BLaER1 treated with 17β-estradiol and CSF1 and Interleukin-3, amounts not matched to agents 10 nM and 100 nM (cell line): ENCODE results near the gene TYMS.

Experiments used
- H3K27ac ChIP-seq, 11 experiments: shearing (Covaris generic); formaldehyde crosslinking; 2 replicates each; pipeline ENCODE4 v1.8.1; 2022
- H3K27me3 ChIP-seq, 11 experiments: shearing (Covaris generic); formaldehyde crosslinking; 2 replicates each; pipeline ENCODE4 v1.8.1; 2022
- H3K36me3 ChIP-seq, 11 experiments: shearing (Covaris generic); formaldehyde crosslinking; 2 replicates each; pipeline ENCODE4 v1.8.1; 2022
- H3K4me1 ChIP-seq, 10 experiments: shearing (Covaris generic); formaldehyde crosslinking; 2 replicates each; pipeline ENCODE4 v1.8.1; 2022
- H3K4me2 ChIP-seq, 11 experiments: shearing (Covaris generic); formaldehyde crosslinking; 2 replicates each; pipeline ENCODE4 v1.8.1; 2022
- H3K4me3 ChIP-seq, 10 experiments: shearing (Covaris generic); formaldehyde crosslinking; 2 replicates each; pipeline ENCODE4 v1.8.1; 2022
- H3K9ac ChIP-seq, 11 experiments: shearing (Covaris generic); formaldehyde crosslinking; 2 replicates each; pipeline ENCODE4 v1.8.1; 2022
- H3K9me3 ChIP-seq, 11 experiments: shearing (Covaris generic); formaldehyde crosslinking; replicated peaks in 1 of 11; 2 replicates each; pipeline ENCODE4 v1.8.1; 2022
- H4K20me1 ChIP-seq, 11 experiments: shearing (Covaris generic); formaldehyde crosslinking; 2 replicates each; pipeline ENCODE4 v1.8.1; 2022
- Cebpa-rat ChIP-seq, 11 experiments: shearing (Covaris generic); IDR thresholded peaks; 2 replicates each; pipeline ENCODE4 v1.8.1; 2022

The TYMS gene

GRCh38 chr18:666628-667027 is 9.2 kb downstream of the TYMS start:
- H4K20me1 ChIP-seq: peaks cover 0 to 54% (median 45%) of the 10 kb centered on the region in 11 experiments; a peak in 17 of 22 replicates
- no peak for TF ChIP-seq Cebpa-rat (IDR thresholded peaks at IDR 0.05)
- no peak overlapping the region for H3K4me3 ChIP-seq
- no peaks in the 10 kb centered on the region for H3K4me1 ChIP-seq
- no peaks in the 10 kb centered on the region for H3K27me3 ChIP-seq
- H3K36me3 ChIP-seq: peaks cover 18 to 65% (median 60%) of the 10 kb centered on the region in 11 experiments
- H3K9me3 ChIP-seq: peaks cover 0 to 14% (median 8%) of the 10 kb centered on the region in 11 experiments; a peak in 18 of 22 replicates
- H3K4me2 ChIP-seq: no peak overlapping the region
- no peak overlapping the region for H3K27ac ChIP-seq
- H3K9ac ChIP-seq: no peak overlapping the region

GRCh38 chr18:668260-668659 is 10.8 kb downstream of the TYMS start:
- Histone ChIP-seq H4K20me1 (peaks cover 0 to 65% (median 52%) of the 10 kb centered on the region in 11 experiments; a peak in 17 of 22 replicates), H3K4me3 (no peak overlapping the region), H3K4me1 (no peaks in the 10 kb centered on the region), H3K9me3 (0 out of 22 replicates have a peak, but pooled peaks cover 0 to 5% (median 0%) of the 10 kb centered on the region in 11 experiments), H3K27me3 (no peaks in the 10 kb centered on the region), H3K9ac (no peak overlapping the region), H3K27ac (no peak overlapping the region), H3K4me2 (no peak overlapping the region), H3K36me3 (peaks cover 32 to 72% (median 68%) of the 10 kb centered on the region in 11 experiments)
- TF ChIP-seq Cebpa-rat (IDR thresholded peaks at IDR 0.05): no peak

- Histone ChIP-seq H3K36me3 (peaks cover 33 to 80% (median 76%) of the 10 kb centered on the region in 11 experiments), H3K9ac (no peak overlapping the region), H3K27ac (no peak overlapping the region), H3K9me3 (0 out of 22 replicates have a peak, but pooled peaks cover 0 to 5% (median 0%) of the 10 kb centered on the region in 11 experiments), H3K27me3 (no peaks in the 10 kb centered on the region), H3K4me1 (no peaks in the 10 kb centered on the region), H3K4me2 (no peak overlapping the region), H4K20me1 (peaks cover 0 to 69% (median 52%) of the 10 kb centered on the region in 11 experiments; a peak in 17 of 22 replicates), H3K4me3 (no peak overlapping the region)
- no peak for TF ChIP-seq Cebpa-rat (IDR thresholded peaks at IDR 0.05)
Measured at GRCh38 chr18:669077-669476, 11.6 kb downstream of the TYMS start.

- peaks cover 0 to 71% (median 57%) of the 10 kb centered on the region in 11 experiments; a peak in 17 of 22 replicates for H4K20me1 ChIP-seq
- no peak overlapping the region for H3K27ac ChIP-seq
- no peak overlapping the region; a peak in 1 of 22 replicates for H3K9ac ChIP-seq
- H3K9me3 ChIP-seq: 0 out of 22 replicates have a peak, but pooled peaks cover 0 to 5% (median 0%) of the 10 kb centered on the region in 11 experiments
- no peaks in the 10 kb centered on the region for H3K4me1 ChIP-seq
- H3K27me3 ChIP-seq: no peaks in the 10 kb centered on the region
- H3K4me2 ChIP-seq: no peak overlapping the region
- no peak overlapping the region for H3K4me3 ChIP-seq
- H3K36me3 ChIP-seq: peaks cover 43 to 95% (median 91%) of the 10 kb centered on the region in 11 experiments
- TF ChIP-seq Cebpa-rat (IDR thresholded peaks at IDR 0.05): no peak
Measured at GRCh38 chr18:670522-670921, 13.1 kb downstream of the TYMS start.

GRCh38 chr18:671405-671804 is 14.0 kb downstream of the TYMS start:
- Histone ChIP-seq H4K20me1 (peaks cover 0 to 74% (median 53%) of the 10 kb centered on the region in 11 experiments; a peak in 18 of 22 replicates), H3K4me2 (no peak overlapping the region), H3K36me3 (peaks cover 46 to 97% (median 93%) of the 10 kb centered on the region in 11 experiments), H3K9ac (no peak overlapping the region), H3K27ac (no peak overlapping the region), H3K27me3 (no peaks in the 10 kb centered on the region), H3K9me3 (0 out of 22 replicates have a peak, but pooled peaks cover 0 to under 1% (median 0%) of the 10 kb centered on the region in 11 experiments), H3K4me1 (no peaks in the 10 kb centered on the region), H3K4me3 (no peak overlapping the region)
- no peak for TF ChIP-seq Cebpa-rat (IDR thresholded peaks at IDR 0.05)

GRCh38 chr18:673317-673716 is 15.9 kb downstream of the TYMS start:
- Histone ChIP-seq H3K9me3 (no peaks in the 10 kb centered on the region), H3K4me2 (no peak overlapping the region), H4K20me1 (peaks cover 0 to 62% (median 42%) of the 10 kb centered on the region in 11 experiments; a peak in 17 of 22 replicates), H3K9ac (no peak overlapping the region), H3K4me3 (no peak overlapping the region), H3K36me3 (peaks cover 46 to 100% (median 95%) of the 10 kb centered on the region in 11 experiments), H3K27ac (no peak overlapping the region), H3K27me3 (no peaks in the 10 kb centered on the region), H3K4me1 (no peaks in the 10 kb centered on the region)
- no peak for TF ChIP-seq Cebpa-rat (IDR thresholded peaks at IDR 0.05)

GRCh38 chr18:673769-674168 is 16.3 kb downstream of the TYMS start:
- H3K27me3 ChIP-seq: no peaks in the 10 kb centered on the region
- H3K4me1 ChIP-seq: no peaks in the 10 kb centered on the region
- no peak overlapping the region for H3K27ac ChIP-seq
- peaks cover 46 to 100% (median 94%) of the 10 kb centered on the region in 11 experiments for H3K36me3 ChIP-seq
- no peak overlapping the region for H3K9ac ChIP-seq
- H4K20me1 ChIP-seq: peaks cover 0 to 58% (median 38%) of the 10 kb centered on the region in 11 experiments; a peak in 17 of 22 replicates
- no peak overlapping the region for H3K4me2 ChIP-seq
- no peak overlapping the region for H3K4me3 ChIP-seq
- TF ChIP-seq Cebpa-rat (IDR thresholded peaks at IDR 0.05): no peak
- no peaks in the 10 kb centered on the region for H3K9me3 ChIP-seq

- H3K4me3 ChIP-seq: no peak overlapping the region
- no peaks in the 10 kb centered on the region for H3K9me3 ChIP-seq
- no peak overlapping the region for H3K4me2 ChIP-seq
- peaks cover 39 to 97% (median 81%) of the 10 kb centered on the region in 11 experiments for H3K36me3 ChIP-seq
- H3K4me1 ChIP-seq: no peaks in the 10 kb centered on the region
- H3K9ac ChIP-seq: no peak overlapping the region
- H4K20me1 ChIP-seq: peaks cover 0 to 48% (median 22%) of the 10 kb centered on the region in 11 experiments; a peak in 12 of 22 replicates
- H3K27ac ChIP-seq: no peak overlapping the region
- no peak for TF ChIP-seq Cebpa-rat (IDR thresholded peaks at IDR 0.05)
- no peaks in the 10 kb centered on the region for H3K27me3 ChIP-seq
Measured at GRCh38 chr18:675307-675706, 17.9 kb downstream of the TYMS start.

GRCh38 chr18:676069-676468 is 18.6 kb downstream of the TYMS start:
- Histone ChIP-seq H3K4me3 (no peak overlapping the region), H3K9ac (no peak overlapping the region), H3K27ac (no peak overlapping the region), H3K4me2 (no peak overlapping the region), H3K36me3 (peaks cover 32 to 91% (median 73%) of the 10 kb centered on the region in 11 experiments), H4K20me1 (peaks cover 0 to 40% (median 20%) of the 10 kb centered on the region in 11 experiments; a peak in 10 of 22 replicates), H3K27me3 (no peaks in the 10 kb centered on the region), H3K4me1 (peaks cover 0 to 2% (median 0%) of the 10 kb centered on the region in 10 experiments; a peak in 3 of 20 replicates), H3K9me3 (no peaks in the 10 kb centered on the region)
- TF ChIP-seq Cebpa-rat (IDR thresholded peaks at IDR 0.05): no peak

- Histone ChIP-seq H3K9me3 (no peaks in the 10 kb centered on the region), H3K4me2 (no peak overlapping the region), H3K9ac (no peak overlapping the region), H3K4me1 (peaks cover 0 to 8% (median 6%) of the 10 kb centered on the region in 10 experiments; a peak in 15 of 20 replicates), H3K36me3 (peaks cover 27 to 91% (median 66%) of the 10 kb centered on the region in 11 experiments), H3K27ac (no peak overlapping the region), H4K20me1 (peaks cover 0 to 34% (median 17%) of the 10 kb centered on the region in 11 experiments; a peak in 8 of 22 replicates), H3K27me3 (no peaks in the 10 kb centered on the region), H3K4me3 (no peak overlapping the region)
- no peak for TF ChIP-seq Cebpa-rat (IDR thresholded peaks at IDR 0.05)
Measured at GRCh38 chr18:676736-677135, 19.3 kb downstream of the TYMS start.
